Measurements from ENCODE around the gene DTWD1. TPM values are rescaled to one million over a fixed set of nuclear protein-coding genes. Genes with fewer than 3 reads are reported as not detected.
A peak's percentile ranks its signal among the peaks of the same experiment; 100 is the strongest.
"Not testable (repeated sequence)": the region's sequence is repeated elsewhere in the genome, so short reads cannot be mapped to it uniquely, and the experiment has no call there.

Gene DTWD1
- total RNA-seq, 4 donors from 2014 or later, result 22.6 to 98.1 (median 71.5) TPM

DNA sequence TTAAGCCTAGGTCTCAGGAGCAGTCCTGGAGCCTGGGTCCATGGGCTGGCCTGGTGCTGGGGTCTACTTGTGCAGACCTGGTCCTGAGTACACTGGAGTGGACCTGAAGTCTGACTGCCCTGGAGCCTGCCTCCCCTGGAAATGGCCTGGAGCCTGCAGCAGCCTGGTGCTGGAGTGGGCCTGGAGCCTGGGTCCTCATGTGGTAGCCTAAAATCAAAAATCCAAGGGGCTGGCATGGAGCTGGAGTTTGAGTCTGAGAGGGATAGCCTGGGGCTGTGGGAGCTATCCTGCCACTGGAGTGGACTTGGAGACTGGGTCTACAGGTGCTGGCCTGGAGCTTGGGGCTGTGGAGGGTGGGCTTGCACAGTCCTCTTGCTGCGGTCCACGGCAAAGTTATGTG lies 15.3 kb upstream of the DTWD1 start:
- DNase-seq, result no peak
- TF ChIP-seq CTCF (IDR thresholded peaks at IDR 0.05) (no peak), POLR2A (IDR thresholded peaks at IDR 0.05) (no peak)
- intact Hi-C loops (cut with DNase I; ENCODE audit: low total_unique reads), result no loop called here

DNA sequence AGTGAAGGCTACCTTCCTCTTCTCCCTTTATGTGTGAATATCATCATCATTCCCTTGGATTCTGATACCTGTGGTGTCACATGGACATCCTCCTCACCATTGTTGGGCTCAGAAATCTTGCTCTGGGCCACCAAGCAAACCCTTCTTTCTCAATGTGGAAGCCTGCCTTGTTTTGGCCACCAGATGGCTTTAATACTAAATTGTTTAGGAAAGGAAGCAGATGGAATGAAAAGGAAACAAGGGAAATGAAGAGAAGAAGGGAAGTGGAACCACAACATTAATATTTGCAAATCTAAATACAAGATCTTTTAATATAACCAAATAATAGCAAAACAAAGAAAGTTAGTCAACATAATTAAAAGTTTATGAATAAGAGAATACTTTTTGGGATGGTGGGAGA lies 14.3 kb upstream of the DTWD1 start:
- no peak for DNase-seq
- Histone ChIP-seq H3K4me3 (no peak overlapping the region), H3K27me3 (no peaks in the 10 kb centered on the region), H3K4me1 (no peaks in the 10 kb centered on the region), H3K9me3 (no peaks in the 10 kb centered on the region), H3K27ac (no peak overlapping the region), H3K36me3 (no peaks in the 10 kb centered on the region)
- no peak for TF ChIP-seq CTCF (IDR thresholded peaks at IDR 0.05)
- intact Hi-C loops (cut with DNase I; ENCODE audit: low total_unique reads), result no loop called here

More for the DNA sequence above, 15.3 kb upstream of the DTWD1 start:
- Histone ChIP-seq H3K27ac (no peak overlapping the region), H3K9me3 (peaks cover 0 to 2% of the 10 kb centered on the region in 2 donors), H3K27me3 (no peaks in the 10 kb centered on the region), H3K36me3 (no peaks in the 10 kb centered on the region), H3K4me1 (no peaks in the 10 kb centered on the region), H3K4me3 (no peak overlapping the region)

- no peak for DNase-seq
- Histone ChIP-seq H3K27me3 (no peaks in the 10 kb centered on the region), H3K4me1 (no peaks in the 10 kb centered on the region), H3K9me3 (no peaks in the 10 kb centered on the region), H3K27ac (no peak overlapping the region), H3K4me3 (no peak overlapping the region), H3K36me3 (no peaks in the 10 kb centered on the region)
- TF ChIP-seq POLR2A (IDR thresholded peaks at IDR 0.05), result no peak
- no peak for TF ChIP-seq CTCF (IDR thresholded peaks at IDR 0.05)
- intact Hi-C loops (cut with DNase I; ENCODE audit: low total_unique reads), result no loop called here
These were observed 10.5 kb upstream of the DTWD1 start for GRCh38 chr15:49610157-49610918.

GRCh38 chr15:49612240-49612639 lies 8.6 kb upstream of the DTWD1 start:
- H3K36me3 ChIP-seq; H3K4me1 ChIP-seq; intact Hi-C loops (cut with DNase I; ENCODE audit: low total_unique reads); H3K27ac ChIP-seq; H3K27me3 ChIP-seq; DNase-seq; H3K4me3 ChIP-seq; H3K9me3 ChIP-seq: not testable (repeated sequence)

- DNase-seq, result no peak
- no peaks in the 10 kb centered on the region for H3K4me1 ChIP-seq
- no peaks in the 10 kb centered on the region for H3K27me3 ChIP-seq
- peak overlapping the region; percentile 95 to 96 for H3K27ac ChIP-seq
- no peaks in the 10 kb centered on the region for H3K9me3 ChIP-seq
- intact Hi-C loops (cut with DNase I; ENCODE audit: low total_unique reads), result no loop called here
- TF ChIP-seq CTCF (IDR thresholded peaks at IDR 0.05), result no peak
- no peak for TF ChIP-seq POLR2A (IDR thresholded peaks at IDR 0.05)
- H3K36me3 ChIP-seq, result no peaks in the 10 kb centered on the region
- no peak overlapping the region for H3K4me3 ChIP-seq
These were observed 1.6 kb upstream of the DTWD1 start for GRCh38 chr15:49619226-49619625.
